GM23338 (cell line): ENCODE results near the gene HS6ST3. TPM values are rescaled to one million over a fixed set of nuclear protein-coding genes. Genes with fewer than 3 reads are reported as not detected.

Experiments used
- ATAC-seq: fragments of 200-7000 bp; cut with Tn5 transposase; 3 replicates; pipeline ENCODE4 v1.9.1; 2020
- DNase-seq: peaks from one replicate; pipeline ENCODE4 v3.0.0-alpha.2; 2015; ENCODE audit warnings: low spot score
- H2AFZ ChIP-seq: fragments of 200-600 bp; sonication (generic); 2 replicates; pipeline ENCODE4 v1.8.0; 2016; ENCODE audit warnings: antibody characterized with exemption, mild to moderate bottlenecking, moderate library complexity
- H3F3A ChIP-seq: fragments of 200-600 bp; sonication (generic); replicated peaks from 2 replicates; pipeline ENCODE4 v1.8.0; 2017; ENCODE audit warnings: antibody characterized with exemption, mixed run types, low read depth
- H3K27ac ChIP-seq: fragments of 200-600 bp; sonication (generic); 2 replicates; pipeline ENCODE4 v1.6.1; 2016; ENCODE audit warnings: low read depth
- H3K27me3 ChIP-seq: fragments of 200-600 bp; sonication (generic); 2 replicates; pipeline ENCODE4 v1.8.0; 2016; ENCODE audit warnings: mild to moderate bottlenecking, mixed run types, moderate library complexity; ENCODE audit not compliant: insufficient read depth
- H3K36me3 ChIP-seq: fragments of 200-600 bp; sonication (generic); 2 replicates; pipeline ENCODE4 v1.8.0; 2016; ENCODE audit warnings: mild to moderate bottlenecking; ENCODE audit not compliant: insufficient read depth
- H3K4me1 ChIP-seq: fragments of 200-600 bp; sonication (generic); 2 replicates; pipeline ENCODE4 v1.8.0; 2016; ENCODE audit warnings: mild to moderate bottlenecking, moderate library complexity; ENCODE audit not compliant: insufficient read depth
- H3K4me2 ChIP-seq: fragments of 200-600 bp; sonication (generic); 2 replicates; pipeline ENCODE4 v1.7.1; 2017; ENCODE audit warnings: mixed run types
- H3K4me3 ChIP-seq: fragments of 200-600 bp; sonication (generic); 2 replicates; pipeline ENCODE4 v1.6.1; 2016; ENCODE audit warnings: mixed run types
- H3K79me2 ChIP-seq: fragments of 200-600 bp; sonication (generic); replicated peaks from 2 replicates; pipeline ENCODE4 v1.8.0; 2017; ENCODE audit warnings: mild to moderate bottlenecking; ENCODE audit not compliant: insufficient read depth
- H3K9me2 ChIP-seq: fragments of 200-600 bp; sonication (generic); 2 replicates; pipeline ENCODE4 v1.8.0; 2017; ENCODE audit not compliant: insufficient read depth
- H4K20me1 ChIP-seq: fragments of 200-600 bp; sonication (generic); replicated peaks from 2 replicates; pipeline ENCODE4 v1.8.0; 2017; ENCODE audit warnings: mild to moderate bottlenecking; ENCODE audit not compliant: insufficient read depth
- H3K27ac Mint-ChIP-seq: 2 replicates; pipeline ENCODE4 v1.8.0; 2020; ENCODE audit warnings: inconsistent platforms, mild to moderate bottlenecking, moderate library complexity, mixed read lengths
- H3K27me3 Mint-ChIP-seq: 3 replicates; pipeline ENCODE4 v1.8.0; 2022; ENCODE audit warnings: low read depth, mild to moderate bottlenecking, moderate library complexity, mixed read lengths, inconsistent platforms; ENCODE audit not compliant: insufficient read depth, poor library complexity
- H3K36me3 Mint-ChIP-seq: 3 replicates; pipeline ENCODE4 v1.8.0; 2021; ENCODE audit warnings: low read depth, mild to moderate bottlenecking, inconsistent platforms, moderate library complexity, mixed read lengths
- H3K4me1 Mint-ChIP-seq: 3 replicates; pipeline ENCODE4 v1.8.0; 2020; ENCODE audit warnings: mild to moderate bottlenecking, inconsistent platforms, mixed read lengths
- H3K4me3 Mint-ChIP-seq: 3 replicates; pipeline ENCODE4 v1.8.0; 2021; ENCODE audit warnings: moderate library complexity, mild to moderate bottlenecking, inconsistent platforms, mixed read lengths
- H3K9me3 Mint-ChIP-seq: 3 replicates; pipeline ENCODE4 v1.8.0; 2020; ENCODE audit warnings: moderate library complexity, mild to moderate bottlenecking, inconsistent platforms, mixed read lengths
- CTCF ChIP-seq, 2 experiments: fragments of 200-600 bp in 1 of 2; sonication (generic) in 1 of 2; conservative IDR thresholded peaks; 2 replicates each; pipeline versions ENCODE4 v1.5.1 to v1.6.1; 2016 to 2017; ENCODE audit warnings: antibody characterized with exemption in 2 of 2, low read depth in 2 of 2, mild to moderate bottlenecking in 2 of 2, moderate library complexity in 1 of 2
- JUNB ChIP-seq: IDR thresholded peaks from one replicate; pipeline ENCODE4 v1.6.1; 2016; ENCODE audit warnings: antibody characterized with exemption; ENCODE audit not compliant: unreplicated experiment
- STAT1 ChIP-seq: IDR thresholded peaks from one replicate; pipeline ENCODE4 v1.6.1; 2016; ENCODE audit warnings: antibody characterized with exemption; ENCODE audit not compliant: unreplicated experiment
- ZNF114 ChIP-seq: fragments of 250-450 bp; sonication (Bioruptor Pico); IDR thresholded peaks from 2 replicates; pipeline ENCODE4 v1.5.0; 2020; ENCODE audit warnings: mild to moderate bottlenecking, moderate library complexity
- ZNF462 ChIP-seq: fragments of 250-450 bp; sonication (Bioruptor Pico); IDR thresholded peaks from 2 replicates; pipeline ENCODE4 v1.5.0; 2020; ENCODE audit warnings: mild to moderate bottlenecking, moderate library complexity
- polyA plus RNA-seq: library from polyadenylated mRNA; unstranded; fragments of >200 nt; fragmentation: Nextera tagmentation; extraction: Ambion mirVana; gene quantifications from 2 replicates; pipeline ENCODE4 v1.2.1, GENCODE V29; 2016
- total RNA-seq: library from RNA; depleted of rRNA; stranded (reverse); fragments of >200 nt; shearing (Covaris generic); gene quantifications from 2 replicates; pipeline ENCODE4 v1.2.3, GENCODE V29; 2014

The HS6ST3 gene
- total and polyA plus RNA-seq, 2 experiments from 2014 or later, result 0.52 to 0.80 TPM

GRCh38 chr13:96687191-96687590 lies 597.3 kb downstream of the HS6ST3 start (continued):
- no peak for TF ChIP-seq ZNF462 (CRISPR knock-in tag)

GRCh38 chr13:96690998-96691397 lies 601.1 kb downstream of the HS6ST3 start:
- Histone ChIP-seq H3K27ac (no peak overlapping the region), H4K20me1 (no peaks in the 10 kb centered on the region), H3K4me1 (no peaks in the 10 kb centered on the region), H3K9me2 (no peaks in the 10 kb centered on the region), H3K4me3 (no peak overlapping the region), H3K36me3 (no peaks in the 10 kb centered on the region), H2AFZ (no peak overlapping the region), H3K4me2 (no peak overlapping the region), H3K79me2 (no peaks in the 10 kb centered on the region), H3K27me3 (no peaks in the 10 kb centered on the region), H3F3A (no peaks in the 10 kb centered on the region)
- H3K9me3 Mint-ChIP-seq, result no peaks in the 10 kb centered on the region
- H3K4me1 Mint-ChIP-seq, result no peaks in the 10 kb centered on the region
- no peak overlapping the region for H3K27ac Mint-ChIP-seq
- TF ChIP-seq JUNB, result no peak
- no peak for TF ChIP-seq ZNF114 (CRISPR knock-in tag)
- TF ChIP-seq ZNF462 (CRISPR knock-in tag), result no peak
- no peak for TF ChIP-seq CTCF (conservative IDR thresholded peaks at IDR 0.05; ENCODE audit: low read depth in 2 of 2)
- no peak for TF ChIP-seq STAT1
- no peaks in the 10 kb centered on the region for H3K27me3 Mint-ChIP-seq
- no peaks in the 10 kb centered on the region for H3K36me3 Mint-ChIP-seq
- no peak overlapping the region for H3K4me3 Mint-ChIP-seq
- ATAC-seq, result no peak
- no peak for DNase-seq
